Caki2 (cell line): ENCODE measurements around the gene TMEM198. TPM values are rescaled to one million over a fixed set of nuclear protein-coding genes. Genes with fewer than 3 reads are reported as not detected.

Experiments
- DNase-seq: peaks from one replicate; pipeline ENCODE4 v3.0.0-alpha.2; 2015; ENCODE audit warnings: low read depth
- in situ Hi-C: cut with HindIII; loops from 2 replicates; pipeline ENCODE4 v1.10.0; 2016; ENCODE audit warnings: low sequenced_read_pairs, low pct_unique_long_range_greater_than_20kb, mixed read lengths
- total RNA-seq: library from RNA; depleted of rRNA; stranded (reverse); fragments of >200 nt; shearing (Covaris generic); gene quantifications from 2 replicates; pipeline ENCODE4 v1.2.3, GENCODE V29; 2014; ENCODE audit warnings: low replicate concordance

The TMEM198 gene
- total RNA-seq, 1 experiment from 2014 or later: 4.5 TPM

DNA sequence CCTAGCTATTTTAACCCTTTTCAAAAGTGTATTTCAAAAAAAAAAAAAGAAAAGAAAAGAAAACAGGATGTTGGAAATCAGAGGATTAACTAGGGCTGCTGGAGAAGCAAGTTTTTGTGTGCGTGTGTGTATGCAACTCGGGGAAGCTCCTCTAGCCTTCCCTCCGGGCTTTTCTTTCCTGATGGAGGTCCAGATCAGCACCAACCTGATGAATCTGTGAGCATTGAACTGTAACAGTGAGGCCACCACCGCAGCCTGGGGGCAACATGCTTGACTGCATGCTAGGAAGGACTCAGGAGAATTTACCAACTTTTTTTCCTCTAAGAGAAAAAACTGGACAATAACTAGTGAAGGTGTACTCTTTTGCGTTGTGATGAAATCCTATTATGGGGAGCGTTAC lies 25.2 kb downstream of the TMEM198 start:
- DNase-seq: peak; percentile 83
- in situ Hi-C loops: no loop called here

DNA sequence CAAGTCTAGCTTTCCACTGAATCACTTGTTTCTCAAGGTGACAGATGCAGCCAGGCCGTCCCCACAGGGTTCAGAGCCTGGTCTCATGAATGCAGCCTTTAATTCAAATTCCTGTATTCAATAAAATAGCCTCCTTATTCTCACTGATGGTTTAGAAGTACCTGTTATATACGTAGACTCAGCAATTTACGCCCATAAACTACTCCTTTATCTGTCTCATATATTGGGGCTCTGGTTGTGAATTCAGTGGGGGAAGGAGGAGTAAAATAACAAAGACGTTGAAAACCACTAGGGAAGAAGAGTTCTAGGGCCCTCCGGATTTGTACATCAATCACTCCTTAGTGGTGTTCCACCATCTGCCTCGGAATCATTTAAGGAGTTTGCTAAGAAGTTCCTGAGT lies 25.8 kb downstream of the TMEM198 start:
- in situ Hi-C loops: no loop called here
- peak; percentile 14 for DNase-seq

DNA sequence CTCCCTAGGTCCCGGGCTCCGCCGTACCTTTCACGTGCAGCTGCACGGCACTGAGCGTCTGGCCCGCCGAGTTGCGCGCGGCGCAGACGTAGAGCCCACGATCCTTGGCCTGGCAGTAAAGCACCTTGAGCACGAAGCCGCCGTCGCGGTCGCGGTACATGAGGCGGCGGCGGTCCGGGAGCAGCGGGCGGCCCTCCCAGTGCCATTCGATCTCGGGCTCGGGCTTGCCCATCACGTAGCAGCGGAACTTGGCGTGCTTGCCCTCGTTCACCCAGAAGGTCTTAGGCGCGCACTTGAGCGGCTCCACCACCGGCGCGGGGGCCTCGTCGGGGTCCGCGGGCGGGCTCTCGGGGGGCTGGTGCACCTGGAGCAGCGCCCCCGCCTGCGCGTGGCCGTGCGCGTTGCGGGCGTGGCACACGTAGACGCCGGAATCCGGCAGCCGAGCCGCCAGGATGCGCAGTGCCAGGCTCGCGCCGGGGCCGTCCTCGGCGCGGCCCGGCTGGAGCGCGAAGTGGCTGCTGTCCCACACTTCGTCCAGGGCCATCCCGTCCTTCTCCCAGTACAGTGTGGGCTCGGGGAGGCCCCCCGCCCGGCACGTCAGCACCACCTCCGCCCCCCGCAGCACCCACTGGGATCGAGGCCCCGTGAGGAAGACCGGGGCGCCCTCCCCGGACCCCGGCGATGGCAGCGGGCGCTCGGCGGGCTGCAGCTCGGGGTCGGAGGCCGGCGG lies 26.5 kb downstream of the TMEM198 start:
- peak; percentile 40 for DNase-seq
- in situ Hi-C loops: no loop called here

DNA sequence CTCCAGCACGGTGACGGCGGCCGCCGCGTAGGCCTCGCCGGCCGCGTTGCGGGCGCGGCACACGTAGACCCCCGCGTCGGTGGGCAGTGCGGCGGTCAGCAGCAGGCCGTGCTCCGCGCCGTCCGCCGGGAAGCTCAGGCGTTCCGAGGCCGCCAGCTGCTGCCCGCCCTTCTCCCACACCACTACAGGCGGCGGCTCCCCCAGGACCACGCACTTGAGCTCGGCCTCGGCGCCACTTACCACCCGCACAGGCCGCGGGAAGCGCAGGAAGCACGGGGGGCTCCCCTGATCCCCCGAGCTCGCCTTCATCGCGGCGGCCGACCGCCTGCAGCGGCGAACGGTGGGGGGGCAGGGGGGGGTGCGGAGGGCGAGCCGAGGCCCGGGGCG lies 27.1 kb downstream of the TMEM198 start:
- in situ Hi-C loops: no loop called here
- peak; percentile 27 for DNase-seq

DNA sequence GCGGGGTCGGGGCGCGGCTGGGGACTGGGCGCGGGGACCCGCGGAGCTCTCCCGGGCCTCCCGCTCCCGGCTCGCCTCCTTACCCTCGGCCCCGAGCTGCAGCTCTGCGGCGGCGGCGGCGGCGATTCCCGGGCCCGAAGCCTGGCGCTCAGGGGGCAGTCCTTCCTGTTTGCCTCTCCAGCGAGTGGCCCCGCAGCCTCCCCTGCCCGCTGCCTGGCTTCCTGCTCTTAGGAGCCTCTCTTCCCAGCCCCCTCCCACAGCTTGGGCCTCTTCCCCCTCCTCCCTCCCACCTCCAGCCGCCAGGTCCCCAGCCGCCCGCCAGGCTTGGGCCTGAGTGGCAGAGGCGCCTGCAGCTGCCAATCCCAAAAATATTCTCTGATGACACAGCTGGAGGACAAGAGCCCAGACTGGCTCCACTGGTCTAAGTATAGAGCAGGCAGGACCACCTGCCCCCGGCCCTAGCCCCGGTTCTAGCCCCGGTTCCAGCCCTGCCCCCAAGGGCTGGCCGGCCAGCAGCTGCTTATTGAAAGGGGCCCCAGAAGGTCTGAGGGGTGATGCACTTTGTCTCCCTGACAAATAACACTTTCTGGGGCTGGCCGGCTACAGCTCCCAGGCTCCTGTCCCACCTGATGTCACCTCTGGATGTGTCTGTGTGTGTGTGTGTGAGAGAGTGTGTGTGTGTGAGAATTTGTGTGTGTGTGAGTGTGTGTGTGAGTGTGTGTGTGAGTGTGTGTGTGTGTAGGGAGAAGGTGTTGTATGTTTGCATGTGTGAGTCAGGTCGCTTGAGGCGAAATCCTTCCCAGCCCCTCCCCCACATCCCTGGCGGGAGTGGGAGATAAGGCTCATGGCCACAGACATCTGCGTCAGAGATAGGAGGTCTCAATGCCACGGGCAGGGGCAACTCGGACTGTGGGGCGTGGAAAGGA lies 27.7 kb downstream of the TMEM198 start, which contains the start of gene OBSL1:
Gene OBSL1, minus strand, starts transcription at position 229 of the 926 bp plus-strand sequence. CDS start 307 bp downstream, outside the sequence.
- peak; percentile 74 for DNase-seq
- in situ Hi-C loops: no loop called here

DNA sequence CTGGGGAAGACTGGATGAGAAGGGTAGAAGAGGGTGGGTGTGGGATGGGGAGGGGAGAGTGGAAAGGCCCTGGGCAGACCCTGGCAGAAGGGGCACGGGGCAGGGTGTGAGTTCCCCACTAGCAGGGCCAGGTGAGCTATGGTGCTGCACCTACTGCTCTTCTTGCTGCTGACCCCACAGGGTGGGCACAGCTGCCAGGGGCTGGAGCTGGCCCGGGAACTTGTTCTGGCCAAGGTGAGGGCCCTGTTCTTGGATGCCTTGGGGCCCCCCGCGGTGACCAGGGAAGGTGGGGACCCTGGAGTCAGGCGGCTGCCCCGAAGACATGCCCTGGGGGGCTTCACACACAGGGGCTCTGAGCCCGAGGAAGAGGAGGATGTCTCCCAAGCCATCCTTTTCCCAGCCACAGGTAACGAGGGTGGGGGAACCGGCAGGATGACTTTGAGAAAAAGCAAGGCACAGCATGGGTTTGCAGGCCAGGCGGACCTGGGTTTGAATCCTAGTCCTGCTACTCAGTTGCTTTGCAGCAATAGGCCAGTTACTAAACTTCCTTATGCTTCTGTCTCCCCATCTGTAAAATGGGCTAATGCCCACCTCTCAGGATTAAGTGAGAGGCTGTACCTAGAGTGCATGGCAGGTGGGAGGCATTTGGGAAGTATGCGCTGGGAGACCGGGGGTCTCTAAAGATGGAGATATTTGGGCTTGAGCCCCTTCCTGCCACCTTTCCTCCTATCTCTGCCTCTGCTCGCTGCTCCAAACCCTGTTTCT lies 28.6 kb downstream of the TMEM198 start, which contains the start of gene INHA:
Gene INHA, plus strand, starts transcription at position 74 of the 765 bp plus-strand sequence. Its CDS starts 65 bp downstream, at position 139.
- DNase-seq: no peak
- in situ Hi-C loops: no loop called here

DNA sequence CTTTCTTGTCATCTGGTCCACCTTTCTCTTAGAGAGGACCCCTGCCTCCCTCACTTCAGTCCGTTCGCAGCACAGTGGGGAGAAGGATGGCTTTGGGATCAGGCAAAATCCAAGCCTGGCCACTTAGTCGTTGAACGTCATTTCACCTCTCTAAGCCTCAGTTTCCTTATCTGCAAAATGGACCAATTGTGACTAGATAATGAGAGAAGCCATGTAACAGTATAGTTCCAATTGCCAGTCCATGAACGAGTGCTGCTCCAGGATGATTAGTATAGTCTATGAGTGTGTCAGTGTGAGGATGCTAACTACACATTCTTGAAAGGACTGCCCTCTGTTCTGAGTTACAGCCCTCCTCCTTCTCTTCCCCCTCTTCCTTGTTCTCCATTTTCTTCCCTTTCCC lies 29.3 kb downstream of the TMEM198 start:
- in situ Hi-C loops: no loop called here
- no peak for DNase-seq

DNA sequence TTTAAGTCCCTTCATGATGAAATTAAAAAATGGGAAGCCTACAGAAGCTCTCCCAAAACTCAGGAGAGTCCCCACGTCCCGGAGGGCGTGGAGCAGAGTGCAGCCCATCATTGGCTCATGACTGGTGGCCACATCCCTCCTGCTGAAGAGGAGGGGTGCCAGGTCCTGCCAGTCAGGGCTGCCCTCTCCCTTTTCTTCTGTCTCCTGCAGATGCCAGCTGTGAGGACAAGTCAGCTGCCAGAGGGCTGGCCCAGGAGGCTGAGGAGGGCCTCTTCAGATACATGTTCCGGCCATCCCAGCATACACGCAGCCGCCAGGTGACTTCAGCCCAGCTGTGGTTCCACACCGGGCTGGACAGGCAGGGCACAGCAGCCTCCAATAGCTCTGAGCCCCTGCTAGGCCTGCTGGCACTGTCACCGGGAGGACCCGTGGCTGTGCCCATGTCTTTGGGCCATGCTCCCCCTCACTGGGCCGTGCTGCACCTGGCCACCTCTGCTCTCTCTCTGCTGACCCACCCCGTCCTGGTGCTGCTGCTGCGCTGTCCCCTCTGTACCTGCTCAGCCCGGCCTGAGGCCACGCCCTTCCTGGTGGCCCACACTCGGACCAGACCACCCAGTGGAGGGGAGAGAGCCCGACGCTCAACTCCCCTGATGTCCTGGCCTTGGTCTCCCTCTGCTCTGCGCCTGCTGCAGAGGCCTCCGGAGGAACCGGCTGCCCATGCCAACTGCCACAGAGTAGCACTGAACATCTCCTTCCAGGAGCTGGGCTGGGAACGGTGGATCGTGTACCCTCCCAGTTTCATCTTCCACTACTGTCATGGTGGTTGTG lies 30.9 kb downstream of the TMEM198 start:
- in situ Hi-C loops: no loop called here

DNA sequence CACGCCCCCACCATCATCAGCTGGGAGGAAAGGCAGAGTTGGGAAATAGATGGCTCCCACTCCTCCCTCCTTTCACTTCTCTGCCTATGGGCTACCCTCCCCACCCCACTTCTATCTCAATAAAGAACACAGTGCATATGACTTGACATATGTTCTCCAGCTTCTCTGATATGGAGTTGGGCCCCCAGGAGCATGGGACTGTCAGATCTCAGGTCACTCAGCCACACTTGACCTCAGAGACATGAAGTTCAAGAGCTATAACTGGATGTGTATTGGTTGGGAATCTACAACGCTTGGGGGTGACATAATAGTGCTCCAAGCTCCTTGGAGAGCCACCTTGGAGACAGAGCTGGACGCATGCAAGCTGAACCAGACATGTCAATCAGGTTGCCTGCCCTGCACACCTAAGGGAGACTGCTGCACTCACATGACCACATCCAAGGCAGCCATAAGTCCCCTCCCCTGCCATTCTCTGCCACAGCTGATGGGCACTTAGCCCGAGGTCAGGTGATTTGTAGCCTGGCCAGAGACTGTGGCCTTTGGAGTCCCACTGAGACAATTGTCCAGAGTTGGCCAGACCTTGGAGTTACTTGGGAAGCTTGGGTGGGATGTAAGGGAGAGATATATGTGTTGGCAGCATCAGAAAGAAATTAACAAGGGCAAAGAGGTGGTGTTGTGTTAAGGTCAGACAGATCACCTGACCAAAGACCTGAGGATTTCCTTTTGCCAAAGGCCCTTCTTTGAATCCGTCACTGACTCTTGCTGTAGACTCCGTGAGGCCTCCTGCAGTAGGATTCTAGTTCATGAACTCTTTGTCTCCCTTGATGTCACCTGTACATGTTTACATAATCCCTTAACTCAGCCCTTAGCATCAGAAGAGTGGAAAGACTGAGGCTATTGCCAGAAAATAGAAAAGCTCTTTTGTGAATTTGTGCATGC lies 32.0 kb downstream of the TMEM198 start:
- no peak for DNase-seq
- in situ Hi-C loops: no loop called here

More for the DNA sequence above, 30.9 kb downstream of the TMEM198 start:
- DNase-seq: peak; percentile 14

DNA sequence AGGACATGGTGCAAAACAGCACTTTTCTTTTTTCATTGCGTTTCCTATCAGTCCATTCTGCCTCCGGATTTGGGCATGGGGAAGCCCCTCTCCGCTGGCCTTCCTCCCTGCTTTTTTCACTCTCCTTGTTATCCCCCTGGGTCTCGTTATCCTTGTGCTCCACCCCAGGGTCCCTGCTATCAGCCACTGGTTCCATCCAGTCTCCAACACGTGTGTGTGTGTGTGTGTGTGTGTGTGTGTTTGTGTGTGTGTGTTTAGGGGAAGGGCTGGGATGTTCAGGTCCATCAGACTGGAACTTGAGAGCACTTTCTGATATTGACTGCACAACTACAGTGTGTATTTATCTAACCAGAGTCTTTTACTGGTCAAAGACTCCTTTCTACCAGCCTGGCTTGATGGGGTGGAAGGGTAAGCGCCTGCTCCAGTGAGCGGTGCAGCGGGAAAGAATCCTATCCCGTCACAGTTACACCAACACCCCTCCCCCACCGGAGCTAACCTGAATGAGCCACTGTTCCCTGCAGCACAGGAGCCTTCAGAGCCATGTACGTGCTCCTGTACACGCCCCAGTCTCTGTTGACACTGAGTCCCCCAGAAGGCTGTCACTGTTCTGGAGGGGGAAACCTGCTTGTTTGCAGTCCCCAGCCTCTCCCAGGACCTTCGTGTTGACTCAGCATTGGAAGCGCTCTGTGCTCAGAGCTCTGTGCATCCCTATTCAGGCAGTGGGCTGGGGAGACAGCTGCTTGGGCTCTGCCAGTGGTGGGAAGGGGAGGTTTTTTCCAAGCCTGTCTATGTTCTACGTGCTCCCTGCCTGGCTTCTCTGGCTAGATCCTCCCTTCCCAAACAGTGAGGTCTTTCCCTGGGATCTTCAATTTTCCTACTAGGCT lies 32.9 kb downstream of the TMEM198 start:
- in situ Hi-C loops: no loop called here
- peak; percentile 81 for DNase-seq

DNA sequence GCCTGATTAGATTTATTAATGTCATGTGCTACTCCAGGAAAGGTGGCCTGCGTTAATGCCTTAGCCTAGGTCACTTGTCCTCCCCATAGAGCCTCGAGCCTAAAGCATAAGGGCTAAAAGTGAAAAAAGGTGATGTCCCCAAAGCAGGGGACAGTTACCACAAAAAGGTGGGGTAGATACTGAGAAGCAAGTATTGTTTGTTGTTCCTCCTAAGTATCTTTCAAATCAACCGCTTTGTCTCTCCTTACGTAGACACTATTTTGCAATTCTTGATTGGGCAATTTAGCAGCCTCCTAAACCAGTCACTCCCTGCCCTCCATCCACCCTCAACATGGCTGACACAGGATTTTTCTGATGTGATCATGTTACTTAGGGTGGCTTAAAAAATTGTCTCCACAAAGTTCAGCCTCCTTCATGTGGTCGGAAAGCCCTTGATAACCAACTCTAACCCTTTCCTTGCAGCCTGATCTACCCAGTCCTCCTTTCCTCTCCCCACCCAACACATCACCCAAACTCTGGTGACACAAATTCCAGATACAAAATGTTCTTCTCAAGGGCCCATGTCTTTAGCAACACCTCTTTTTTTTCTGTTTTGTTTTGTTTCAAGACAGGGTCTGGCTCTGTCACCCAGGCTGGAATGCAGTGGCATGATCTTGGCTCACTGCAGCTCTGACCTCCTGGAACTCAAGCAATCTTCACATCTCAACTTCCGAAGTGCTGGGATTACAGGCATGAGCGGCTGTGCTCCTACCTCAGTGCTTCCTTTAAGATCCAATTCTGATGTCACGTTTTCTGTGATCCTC lies 35.2 kb downstream of the TMEM198 start:
- DNase-seq: no peak
- in situ Hi-C loops: no loop called here

DNA sequence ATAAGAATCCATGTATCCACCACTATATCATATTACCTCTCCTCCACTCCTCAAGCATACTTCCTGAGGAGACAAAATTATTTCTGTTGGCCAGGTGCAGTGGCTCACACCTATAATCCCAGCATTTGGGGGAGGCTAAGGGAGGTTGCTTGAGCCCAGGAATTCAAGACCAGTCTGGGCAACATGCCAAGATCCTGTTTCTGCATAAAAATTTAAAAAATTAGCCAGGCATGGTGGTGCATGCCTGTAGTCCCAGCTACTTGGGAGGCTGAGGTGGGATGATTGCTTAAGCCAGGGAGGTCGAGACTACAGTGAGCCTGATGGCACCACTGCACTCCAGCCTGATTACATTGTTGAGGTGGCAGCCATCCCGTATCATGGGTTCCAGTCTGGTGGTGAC lies 37.5 kb downstream of the TMEM198 start:
- in situ Hi-C loops: no loop called here
- DNase-seq: no peak

DNA sequence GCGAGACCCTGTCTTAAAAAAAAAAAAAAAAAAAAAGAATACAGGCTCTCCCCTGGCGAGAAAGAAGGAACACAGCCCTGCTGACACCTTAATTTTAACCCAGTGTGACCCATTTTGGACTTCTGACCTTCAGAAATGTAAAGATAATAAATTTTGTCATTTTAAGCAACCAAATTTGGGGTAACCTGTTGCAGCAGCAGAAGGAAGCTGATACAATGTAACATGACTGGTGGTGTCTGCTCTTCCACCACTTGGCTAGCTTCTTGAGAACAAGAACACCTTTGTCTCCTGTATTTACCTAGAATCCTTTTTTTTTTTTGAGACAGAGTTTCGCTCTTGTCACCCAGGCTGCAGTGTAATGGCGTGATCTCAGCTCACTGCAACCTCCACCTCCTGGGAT lies 47.3 kb downstream of the TMEM198 start:
- DNase-seq: no peak
- in situ Hi-C loops: no loop called here

DNA sequence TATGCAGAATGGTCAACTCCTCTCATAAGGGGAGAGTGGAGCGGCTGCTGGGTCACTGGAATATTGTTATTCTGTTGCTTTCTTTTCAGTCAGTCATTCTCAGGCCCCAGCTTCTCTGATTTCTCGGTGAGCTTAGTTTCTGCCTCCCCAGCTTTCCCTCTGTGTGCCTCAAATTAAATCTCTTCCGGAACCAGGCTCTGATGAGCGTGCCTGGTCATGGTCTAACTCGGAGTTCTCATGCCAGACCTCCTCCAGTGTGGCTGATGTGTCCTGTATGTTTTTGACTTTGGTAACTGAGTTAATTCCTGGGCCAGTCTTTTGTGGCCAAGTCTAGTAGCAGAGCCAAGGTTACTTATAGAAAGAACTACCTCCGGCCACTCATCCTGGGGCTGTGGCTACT lies 48.9 kb downstream of the TMEM198 start:
- in situ Hi-C loops: no loop called here
- DNase-seq: no peak

DNA sequence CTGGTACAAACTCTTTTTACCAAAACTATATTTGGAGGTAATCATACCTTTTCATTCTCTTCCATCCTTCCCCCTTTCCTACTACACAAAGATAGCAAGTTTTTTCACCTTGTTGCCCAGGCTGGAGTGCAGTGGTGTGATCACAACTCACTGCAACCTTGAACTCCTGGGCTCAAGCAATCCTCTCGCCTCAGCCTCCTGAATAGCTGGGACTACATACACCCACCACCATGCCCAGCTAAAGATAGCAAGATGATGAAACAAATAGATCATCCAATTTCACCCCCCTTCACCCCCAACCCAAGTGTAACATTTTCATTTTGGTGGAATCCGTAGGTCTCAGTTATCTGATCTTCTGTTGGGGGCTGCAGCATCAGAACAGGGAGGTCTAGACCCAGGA lies 49.3 kb downstream of the TMEM198 start:
- DNase-seq: no peak
- in situ Hi-C loops: no loop called here
